Stimulated activated CD4-positive, alpha-beta T cell treated with anti-CD3 and anti-CD28 coated beads, Interleukin-12 subunit alpha, Interleukin-12 subunit beta, amount 100 ng/mL, for 48 hours (primary cell): ENCODE data around the gene AOPEP.
A peak's percentile ranks its signal among the peaks of the same experiment; 100 is the strongest.

Experiments
- DNase-seq, 3 donors: peaks; one replicate each; pipeline ENCODE4 v3.0.0-alpha.2; 2020; ENCODE audit warnings: low read depth in 2 of 3, low spot score in 1 of 3

Gene AOPEP, protein sequence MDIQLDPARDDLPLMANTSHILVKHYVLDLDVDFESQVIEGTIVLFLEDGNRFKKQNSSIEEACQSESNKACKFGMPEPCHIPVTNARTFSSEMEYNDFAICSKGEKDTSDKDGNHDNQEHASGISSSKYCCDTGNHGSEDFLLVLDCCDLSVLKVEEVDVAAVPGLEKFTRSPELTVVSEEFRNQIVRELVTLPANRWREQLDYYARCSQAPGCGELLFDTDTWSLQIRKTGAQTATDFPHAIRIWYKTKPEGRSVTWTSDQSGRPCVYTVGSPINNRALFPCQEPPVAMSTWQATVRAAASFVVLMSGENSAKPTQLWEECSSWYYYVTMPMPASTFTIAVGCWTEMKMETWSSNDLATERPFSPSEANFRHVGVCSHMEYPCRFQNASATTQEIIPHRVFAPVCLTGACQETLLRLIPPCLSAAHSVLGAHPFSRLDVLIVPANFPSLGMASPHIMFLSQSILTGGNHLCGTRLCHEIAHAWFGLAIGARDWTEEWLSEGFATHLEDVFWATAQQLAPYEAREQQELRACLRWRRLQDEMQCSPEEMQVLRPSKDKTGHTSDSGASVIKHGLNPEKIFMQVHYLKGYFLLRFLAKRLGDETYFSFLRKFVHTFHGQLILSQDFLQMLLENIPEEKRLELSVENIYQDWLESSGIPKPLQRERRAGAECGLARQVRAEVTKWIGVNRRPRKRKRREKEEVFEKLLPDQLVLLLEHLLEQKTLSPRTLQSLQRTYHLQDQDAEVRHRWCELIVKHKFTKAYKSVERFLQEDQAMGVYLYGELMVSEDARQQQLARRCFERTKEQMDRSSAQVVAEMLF

DNA sequence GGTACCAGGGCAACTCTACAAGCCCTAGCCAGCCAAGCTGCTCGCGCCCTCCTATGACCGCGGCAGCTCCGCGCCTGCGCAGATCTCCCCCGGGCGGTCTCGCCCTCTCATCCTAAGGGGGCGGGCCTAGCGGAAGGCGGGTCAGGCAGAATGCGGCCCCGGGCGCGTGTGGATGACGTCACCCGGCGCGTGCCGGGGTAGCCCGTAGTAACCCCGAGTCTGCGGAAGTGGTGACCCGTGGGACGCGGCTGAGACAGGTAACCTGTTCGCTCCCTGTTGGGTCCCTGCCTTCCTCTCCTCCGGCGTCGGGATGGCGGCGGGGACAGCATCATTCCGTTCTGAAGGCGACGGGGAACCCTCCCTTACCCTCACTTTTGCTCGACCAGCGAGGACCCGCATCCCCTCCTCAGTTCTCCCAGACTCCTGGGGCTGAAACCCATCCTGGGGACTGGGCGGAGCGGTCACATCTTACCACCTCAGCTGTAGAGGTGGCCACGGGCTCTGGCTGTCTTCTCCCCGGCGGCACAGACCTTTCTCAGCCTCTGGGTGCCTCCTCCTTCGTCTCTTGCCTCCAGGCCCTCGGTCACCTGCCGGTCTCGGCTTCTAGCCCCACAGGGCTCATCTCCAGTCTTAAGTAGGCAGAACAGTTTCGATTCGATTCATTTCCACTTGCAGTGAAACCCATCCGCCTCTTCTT is at the start of gene AOPEP:
Gene AOPEP (plus strand): TSS at position 205 of the 697 bp plus-strand sequence. CDS start 33,085 bp downstream, outside the sequence.
- DNase-seq, result peak; percentile 97 to 99 (median 98)

DNA sequence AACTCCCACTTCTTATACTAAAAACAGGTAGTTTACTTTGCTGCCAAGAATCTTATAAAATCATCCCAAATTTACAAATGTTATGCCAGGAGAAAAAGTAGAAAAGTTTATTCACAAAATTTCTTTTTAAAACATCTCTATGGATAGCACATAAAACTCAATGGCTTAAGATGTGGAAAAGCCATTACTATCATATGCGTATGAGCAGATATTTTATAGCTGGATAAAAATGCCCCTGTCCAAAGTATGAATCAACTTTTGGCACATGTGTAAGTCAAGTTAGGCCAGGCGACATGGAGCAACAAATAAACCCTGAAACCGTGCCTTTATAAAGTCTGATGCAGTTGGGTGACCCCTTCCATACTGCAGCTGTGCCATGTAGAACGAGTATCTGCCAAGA is 48.6 kb upstream of the AOPEP start:
- no peak for DNase-seq

DNA sequence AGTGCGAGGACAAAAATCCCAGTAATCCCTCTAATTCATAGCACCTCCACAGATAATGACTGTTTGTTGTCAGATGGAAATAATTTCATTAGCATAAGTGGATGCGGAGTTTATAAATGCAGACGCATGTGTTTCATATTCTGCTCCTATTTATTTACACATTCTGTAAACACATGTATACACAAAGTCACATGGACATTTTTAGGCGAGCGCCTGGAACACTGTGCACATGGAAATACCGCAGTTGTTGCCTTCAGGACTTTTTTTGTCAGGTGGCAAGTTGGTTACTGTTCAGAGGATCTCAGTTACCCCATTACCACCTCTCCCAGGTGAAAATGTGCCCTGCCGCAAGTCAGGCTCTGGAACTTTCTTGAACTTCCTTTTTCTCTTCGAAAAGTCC is 46.9 kb upstream of the AOPEP start:
- no peak for DNase-seq

DNA sequence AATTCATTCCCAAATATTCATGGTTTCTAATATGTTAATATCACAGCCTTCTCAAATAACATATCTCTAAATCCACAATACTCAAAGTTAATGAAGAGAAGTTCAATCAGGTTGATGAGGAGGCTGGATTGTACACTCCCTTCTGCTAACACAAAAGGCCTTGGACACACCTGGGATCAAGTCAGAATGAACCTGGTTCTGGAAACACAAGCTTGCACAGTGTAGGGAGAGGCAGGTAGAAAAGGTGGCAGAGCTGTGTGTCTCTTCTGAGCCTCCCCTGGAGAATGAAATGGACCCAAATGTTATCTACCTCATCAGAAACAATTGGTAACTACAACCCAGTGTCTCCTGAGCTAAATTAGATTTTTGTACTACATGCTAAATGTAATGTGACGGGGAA is 46.5 kb upstream of the AOPEP start:
- no peak for DNase-seq

DNA sequence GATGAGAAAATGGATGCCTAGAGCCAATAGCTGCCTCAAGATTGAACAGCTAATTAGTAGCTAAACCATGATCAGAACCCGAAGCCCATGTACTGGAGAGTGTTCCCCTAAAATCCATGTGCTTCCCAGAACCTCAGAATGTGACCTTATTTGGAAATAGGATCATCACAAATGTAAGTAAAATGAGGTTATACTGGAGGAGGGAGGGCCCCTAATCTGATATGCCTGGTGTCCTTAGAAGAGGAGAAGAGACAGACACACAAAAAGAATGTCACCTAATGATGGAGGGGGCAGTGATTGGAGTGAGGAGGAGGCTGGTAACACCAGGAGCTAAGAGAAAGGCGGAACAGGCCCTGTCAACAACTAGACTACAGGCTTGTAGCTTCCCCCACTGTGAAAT is 45.9 kb upstream of the AOPEP start:
- DNase-seq, result no peak

DNA sequence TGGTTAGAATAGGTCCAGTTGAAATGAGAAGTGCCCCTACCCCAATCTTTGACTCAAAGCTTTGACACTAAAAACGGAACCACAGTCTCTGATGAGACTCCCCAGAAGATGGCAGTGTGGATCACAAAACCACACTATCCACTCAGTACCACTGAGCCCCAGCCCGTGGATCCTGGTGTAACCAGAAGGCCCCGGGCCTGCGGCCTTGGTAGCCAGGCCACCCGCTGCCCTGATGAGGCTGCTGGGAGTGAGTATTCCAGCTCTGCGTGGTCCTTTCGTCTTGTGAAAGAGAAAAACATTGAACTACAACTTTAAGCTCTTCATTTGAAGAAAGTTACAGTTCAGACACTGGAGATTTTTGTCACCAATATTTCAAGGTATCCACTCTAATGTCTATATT is 45.0 kb upstream of the AOPEP start:
- DNase-seq, result peak; percentile 33 to 62 (median 37)

DNA sequence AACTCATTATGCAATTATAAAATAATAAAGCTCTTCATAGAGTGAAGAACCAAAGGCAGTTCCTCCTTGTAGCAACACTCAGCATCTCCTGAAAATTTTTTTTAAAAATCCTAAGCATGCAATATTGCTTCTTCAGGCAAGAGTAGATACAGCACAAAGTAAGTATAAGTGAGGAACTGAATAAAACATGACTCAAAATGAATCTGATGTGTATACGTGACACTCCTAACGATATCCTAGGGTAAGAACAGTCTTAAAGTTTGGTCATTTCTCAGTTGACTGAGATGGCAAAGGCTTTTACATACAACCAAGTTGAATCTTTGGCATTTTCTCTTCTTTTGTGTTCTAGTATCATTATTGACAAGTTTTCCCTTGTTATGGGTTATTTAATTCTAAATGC is 41.1 kb upstream of the AOPEP start:
- no peak for DNase-seq

DNA sequence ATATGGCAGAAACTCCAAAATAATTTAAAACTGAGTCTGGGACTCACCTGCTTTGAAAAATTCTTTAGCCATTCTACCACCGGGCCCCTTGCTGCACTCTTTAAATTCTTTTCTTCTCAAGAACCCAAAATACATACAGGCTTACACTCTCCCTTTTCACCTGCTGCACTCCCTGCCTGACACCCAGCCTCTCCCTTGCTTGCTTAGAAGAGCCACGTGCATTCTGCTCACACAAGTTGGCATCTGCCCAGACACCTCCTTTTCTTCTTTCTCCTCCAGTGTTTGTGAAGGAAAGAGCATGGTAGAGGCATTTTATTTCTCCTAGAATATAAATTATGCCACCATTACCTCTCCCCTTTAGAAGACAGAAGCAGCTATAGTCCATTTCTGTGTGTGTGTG is 39.0 kb upstream of the AOPEP start:
- DNase-seq, result no peak

DNA sequence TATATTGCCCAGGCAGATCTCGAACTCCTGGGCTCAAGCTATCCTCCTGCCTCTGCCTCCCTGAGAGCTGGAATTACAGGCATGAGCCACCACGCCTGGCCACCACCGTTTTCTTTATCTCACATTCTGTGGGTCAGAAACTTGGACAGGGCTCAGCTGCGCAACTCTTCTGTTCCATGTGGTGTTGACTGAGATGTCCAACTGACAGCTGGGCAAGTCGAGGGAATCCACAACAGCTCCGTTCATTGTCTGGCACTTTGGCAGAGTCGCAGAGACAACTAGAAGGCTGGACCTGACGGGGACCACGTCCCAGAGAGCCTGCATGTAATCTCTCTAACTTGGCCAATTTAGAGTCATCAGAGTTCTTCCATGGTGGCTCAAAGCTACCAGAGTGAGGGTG is 36.2 kb upstream of the AOPEP start:
- no peak for DNase-seq

DNA sequence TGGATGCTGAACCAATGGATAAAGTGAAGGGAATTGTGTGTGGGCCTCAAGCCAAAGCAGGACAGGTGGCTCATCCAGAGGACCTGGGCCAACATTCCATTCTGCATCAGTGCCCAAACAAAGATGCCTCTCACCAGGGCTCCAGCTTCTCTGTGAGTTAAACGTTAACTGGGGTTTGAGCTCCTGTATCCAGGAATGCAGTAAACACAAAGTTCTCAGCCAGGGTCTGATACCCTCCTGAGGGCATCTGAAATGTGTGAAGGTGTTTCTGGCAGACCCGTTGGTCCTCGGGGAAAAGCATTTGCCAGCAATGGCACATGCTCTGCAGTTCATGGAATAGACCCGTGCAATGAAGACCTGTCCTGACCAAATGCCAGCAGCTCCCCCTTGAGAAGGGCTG is 33.9 kb upstream of the AOPEP start:
- DNase-seq, result no peak

DNA sequence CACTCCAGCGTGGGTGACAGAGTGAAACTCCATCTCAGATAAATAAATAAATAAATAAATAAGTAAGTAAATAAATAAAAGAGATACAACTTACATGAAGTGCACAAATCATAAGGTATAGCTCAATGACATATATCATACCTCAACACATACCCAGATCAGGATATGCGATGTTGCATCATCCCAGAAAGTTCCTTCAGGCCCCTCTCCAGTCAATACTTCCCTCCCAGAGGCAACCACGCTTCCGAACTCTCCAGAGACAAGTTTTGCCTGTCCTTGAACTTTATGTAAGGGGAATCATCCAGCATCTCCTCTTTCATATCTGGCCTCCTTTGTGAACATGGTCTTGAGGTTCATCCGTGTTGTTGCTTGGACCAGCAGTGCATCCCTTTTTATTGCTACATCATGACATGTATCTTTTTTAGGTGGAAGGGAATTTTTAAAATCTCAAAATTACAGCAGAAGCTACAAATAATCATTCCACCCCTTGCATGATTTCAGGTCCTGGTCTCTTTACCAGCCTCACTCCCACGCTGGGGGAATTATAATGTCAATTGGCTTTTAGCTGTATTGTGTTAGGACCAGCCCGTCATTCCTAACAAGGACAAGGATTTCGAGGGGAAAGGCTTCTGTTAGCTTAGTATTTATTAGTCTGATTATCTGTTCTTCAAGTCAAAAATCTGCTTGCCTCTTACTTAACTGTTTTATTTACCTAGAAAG is 32.9 kb upstream of the AOPEP start:
- no peak for DNase-seq

DNA sequence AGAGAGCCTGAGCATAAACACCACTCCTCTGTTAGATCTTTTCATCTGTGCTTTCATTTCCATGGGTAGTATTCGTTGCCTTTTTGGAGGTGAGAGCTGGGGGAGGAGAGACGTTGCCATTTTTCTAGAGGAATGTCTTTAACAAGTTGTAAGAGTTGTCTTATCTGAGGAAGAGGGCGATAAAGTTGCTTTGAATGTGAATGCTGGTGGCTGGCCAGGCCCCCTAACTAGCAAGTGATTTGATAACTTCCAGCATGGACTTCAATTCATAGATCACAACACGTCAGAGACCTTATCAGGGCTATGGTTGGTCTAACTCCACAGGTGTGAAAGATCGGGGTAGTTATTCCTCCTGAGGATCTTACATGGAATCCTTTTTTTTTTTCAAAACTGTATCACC is 30.0 kb upstream of the AOPEP start:
- DNase-seq, result no peak

DNA sequence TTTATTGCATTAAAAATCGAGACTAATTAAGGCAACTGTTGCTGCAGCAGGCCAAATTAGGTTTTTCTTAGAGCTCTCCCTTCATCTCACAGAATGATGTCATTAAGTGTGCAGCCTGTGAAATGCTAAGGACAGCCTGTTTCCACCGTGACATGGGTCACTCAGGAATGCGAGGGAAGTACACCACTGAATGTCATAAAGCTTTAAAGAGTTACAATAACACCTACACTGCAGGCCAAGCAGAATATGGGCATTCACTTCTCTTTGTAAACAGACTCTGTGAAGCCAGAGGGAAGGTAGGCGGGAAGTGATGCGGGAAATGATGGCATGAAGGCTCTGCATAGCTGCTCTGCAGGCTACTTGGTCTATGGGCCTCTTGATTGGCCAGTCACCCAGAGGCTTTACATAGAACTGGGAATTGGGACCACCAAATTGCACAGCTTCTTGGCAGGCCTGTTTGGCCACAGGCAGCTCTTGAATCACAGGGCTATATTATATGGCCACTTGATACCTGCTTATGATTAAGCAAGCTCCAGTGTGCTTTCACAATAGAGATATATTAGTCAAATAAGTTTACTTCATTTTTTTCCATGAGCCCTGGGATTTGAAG is 28.4 kb upstream of the AOPEP start:
- DNase-seq, result no peak

DNA sequence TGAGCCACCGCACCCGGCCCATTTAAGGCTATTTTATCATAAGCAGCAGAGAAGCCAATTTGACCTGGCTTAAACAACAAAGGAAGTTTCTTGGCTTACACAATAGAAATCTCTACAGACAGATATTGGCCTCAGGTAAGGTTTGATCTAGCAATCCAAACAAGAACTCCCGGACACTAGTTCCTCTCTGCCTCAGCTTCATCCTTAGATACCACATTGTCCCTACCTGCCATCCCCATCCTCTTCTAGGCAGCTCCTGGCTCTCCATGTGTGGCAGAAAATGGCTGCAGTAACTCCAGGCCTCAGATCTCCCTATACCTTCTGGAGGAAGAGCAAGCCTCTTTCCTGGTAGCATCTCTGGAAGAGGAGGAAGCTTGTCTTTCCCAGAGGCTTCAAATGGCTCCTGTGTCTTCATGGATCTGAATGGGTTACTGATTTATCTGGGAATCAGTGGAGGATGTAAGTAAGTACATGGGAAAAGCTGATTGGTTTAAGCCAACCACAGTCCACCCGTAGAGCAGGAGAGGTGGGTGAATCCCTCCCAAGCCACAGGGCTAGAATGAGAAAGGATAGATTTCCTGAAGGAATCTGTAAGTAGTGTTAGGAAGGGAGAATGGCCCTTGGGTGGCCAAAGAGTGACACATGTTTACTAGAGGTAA is 26.7 kb upstream of the AOPEP start:
- DNase-seq, result no peak

DNA sequence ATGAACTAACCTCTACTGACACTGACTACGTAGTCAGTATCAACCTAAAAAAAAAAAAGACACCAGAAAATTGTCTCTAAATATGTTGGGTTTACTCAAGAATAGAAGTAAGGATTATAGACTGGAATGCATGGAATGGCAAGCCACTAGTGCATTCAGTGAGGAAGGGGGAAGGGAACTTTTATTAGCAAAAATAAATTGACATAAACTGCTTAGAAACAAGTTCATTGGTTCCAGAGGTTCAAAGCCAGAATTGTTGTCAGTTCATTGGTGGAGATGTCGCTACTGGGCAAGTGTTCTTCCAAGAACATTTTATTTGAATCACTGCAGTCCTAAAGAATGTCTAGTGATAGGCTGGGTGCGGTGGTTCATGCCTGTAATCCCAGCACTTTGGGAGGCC is 26.1 kb upstream of the AOPEP start:
- DNase-seq, result no peak

DNA sequence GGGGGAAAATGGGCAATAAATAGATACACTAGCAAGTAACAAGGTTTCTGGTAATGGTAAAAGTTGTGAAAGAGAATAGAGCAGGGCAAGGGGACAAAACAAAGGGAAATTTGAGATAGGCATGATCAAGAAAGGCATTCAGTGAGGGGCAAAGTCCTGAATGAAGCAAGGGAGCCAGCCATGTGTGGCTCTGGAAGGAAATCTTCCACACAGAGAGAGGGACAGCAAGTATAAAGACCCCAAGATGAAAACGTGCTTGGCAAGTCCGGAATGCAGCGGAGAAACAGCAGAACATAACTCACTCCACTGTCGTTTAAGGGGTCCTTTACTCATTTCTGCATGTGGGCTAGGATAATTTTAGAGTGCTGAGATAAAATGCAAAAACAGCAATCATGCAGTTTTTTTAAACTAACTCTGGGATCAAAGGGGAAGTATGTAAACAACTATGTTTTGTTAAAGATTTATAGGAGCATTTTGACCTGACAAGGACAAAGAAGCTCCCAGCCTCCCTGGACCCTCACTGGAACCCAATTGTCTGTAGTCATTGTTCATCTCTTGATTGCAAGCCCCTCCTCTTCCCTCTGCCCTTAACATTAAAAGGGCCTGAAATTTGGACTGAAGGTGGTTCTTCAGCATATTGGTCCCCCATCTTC is 22.9 kb upstream of the AOPEP start:
- no peak for DNase-seq

DNA sequence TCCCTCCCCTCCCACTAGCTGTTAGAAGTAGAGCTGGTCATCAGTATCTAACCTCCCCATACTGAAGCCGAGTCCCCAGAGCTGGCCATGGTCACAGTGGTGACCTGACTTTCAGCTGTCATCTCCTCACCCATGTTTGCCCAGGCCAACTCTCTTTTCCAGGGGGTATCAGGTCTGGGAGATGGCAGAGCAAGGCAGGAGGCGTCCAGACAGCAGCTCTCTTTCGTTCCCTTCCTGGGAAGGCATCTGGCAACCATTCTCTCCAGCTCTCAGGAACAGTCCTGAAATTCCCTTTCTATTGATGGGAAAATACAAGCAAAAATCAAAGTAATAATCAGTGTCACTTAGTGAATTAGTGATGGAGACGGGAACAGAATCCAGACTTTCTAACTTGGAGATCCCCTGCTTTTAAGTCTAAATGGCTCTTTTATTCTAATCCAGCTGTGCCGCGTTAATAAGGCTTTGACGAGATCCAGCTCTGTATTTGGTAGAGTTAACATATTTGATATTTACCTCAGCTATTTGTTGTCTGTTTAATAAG is 21.3 kb upstream of the AOPEP start:
- DNase-seq, result no peak

DNA sequence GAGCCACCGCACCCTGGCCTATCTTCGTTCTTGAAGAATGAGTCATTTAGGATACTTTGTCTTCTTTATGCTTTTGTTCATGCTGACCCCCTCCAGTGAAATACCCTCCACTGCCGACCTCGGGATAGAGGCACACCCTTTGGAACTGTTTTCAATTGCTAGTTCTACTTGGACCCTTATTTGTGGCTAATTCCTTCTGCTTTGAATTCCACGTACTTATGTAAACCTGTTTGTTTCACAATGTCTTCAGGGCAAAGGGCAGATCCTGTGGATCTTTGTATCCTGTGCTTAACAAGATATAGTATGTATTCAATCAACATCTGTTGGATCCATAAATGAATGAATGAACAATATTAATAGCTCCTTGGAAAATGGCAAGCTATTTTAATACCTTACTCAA is 19.6 kb upstream of the AOPEP start:
- DNase-seq, result no peak

DNA sequence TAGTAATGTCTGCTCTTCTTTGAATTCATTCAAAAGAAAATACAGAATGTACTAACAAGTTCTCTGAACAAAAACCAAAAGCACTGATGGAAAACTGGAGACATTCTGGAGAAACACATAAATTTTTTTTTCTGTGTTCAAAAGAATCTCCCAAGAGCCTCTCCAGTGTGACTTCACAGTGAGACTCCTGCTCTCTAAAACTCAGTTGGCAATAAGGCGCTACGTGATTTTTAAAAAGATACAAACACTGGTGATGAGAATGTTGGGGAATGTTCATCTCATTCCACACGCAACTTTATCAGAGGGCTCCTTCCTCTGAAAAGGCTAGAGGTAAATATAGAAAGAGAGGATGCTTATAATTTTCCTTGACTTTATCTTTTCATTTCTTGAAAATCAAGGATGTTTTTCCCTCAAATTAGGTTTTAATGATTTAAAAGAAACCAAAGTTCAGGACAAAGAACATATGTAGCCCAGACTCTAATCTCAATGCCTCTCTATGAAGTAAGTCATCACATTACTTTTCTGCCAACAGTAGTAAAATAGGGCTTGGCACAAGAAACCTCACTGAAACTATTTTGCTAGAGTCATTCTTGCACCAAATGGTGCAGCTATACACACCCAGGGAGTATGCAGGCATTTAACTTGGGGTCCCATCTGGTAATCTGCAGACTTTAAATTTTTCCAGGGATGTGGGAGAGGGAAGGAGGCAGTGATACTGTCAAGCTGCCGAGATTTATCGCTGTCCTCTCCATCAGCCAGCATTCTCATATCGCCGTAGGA is 12.9 kb upstream of the AOPEP start:
- no peak for DNase-seq
